Activated CD4-positive, alpha-beta T cell treated with anti-CD3 and anti-CD28 coated beads, Interleukin-2, amount 10 ng/mL, durations not matched to agents 24 days and 14 days (primary cell): ENCODE data around the gene SNAPC5. TPM values are rescaled to one million over a fixed set of nuclear protein-coding genes. Genes with fewer than 3 reads are reported as not detected.
"Not testable (repeated sequence)": the region's sequence is repeated elsewhere in the genome, so short reads cannot be mapped to it uniquely, and the experiment has no call there.

ENCODE experiments used
- DNase-seq: peaks from one replicate; pipeline ENCODE4 v3.0.0; 2022
- H3K27ac Mint-ChIP-seq: one replicate; pipeline ENCODE4 v1.8.0; 2022; ENCODE audit warnings: mild to moderate bottlenecking, mixed read lengths
- H3K27me3 Mint-ChIP-seq: one replicate; pipeline ENCODE4 v1.8.0; 2022; ENCODE audit warnings: mixed read lengths
- H3K36me3 Mint-ChIP-seq: one replicate; pipeline ENCODE4 v1.8.0; 2022; ENCODE audit warnings: low read depth, mild to moderate bottlenecking, mixed read lengths
- H3K4me1 Mint-ChIP-seq: one replicate; pipeline ENCODE4 v1.8.0; 2021; ENCODE audit warnings: mixed read lengths
- H3K4me3 Mint-ChIP-seq: one replicate; pipeline ENCODE4 v1.8.0; 2022; ENCODE audit warnings: mild to moderate bottlenecking, moderate library complexity, mixed read lengths
- H3K9me3 Mint-ChIP-seq: one replicate; pipeline ENCODE4 v1.8.0; 2021; ENCODE audit warnings: mixed read lengths
- intact Hi-C: fragments of 100-400 bp; cut with micrococcal nuclease; formaldehyde crosslinking; loops from one replicate; pipeline ENCODE4 v1.15.1; 2023
- total RNA-seq: library from RNA; stranded (reverse); gene quantifications from 2 replicates; pipeline ENCODE4 v1.2.3, GENCODE V29; 2022

Gene SNAPC5
- total RNA-seq, 1 donor from 2014 or later = 33.9 TPM

DNA sequence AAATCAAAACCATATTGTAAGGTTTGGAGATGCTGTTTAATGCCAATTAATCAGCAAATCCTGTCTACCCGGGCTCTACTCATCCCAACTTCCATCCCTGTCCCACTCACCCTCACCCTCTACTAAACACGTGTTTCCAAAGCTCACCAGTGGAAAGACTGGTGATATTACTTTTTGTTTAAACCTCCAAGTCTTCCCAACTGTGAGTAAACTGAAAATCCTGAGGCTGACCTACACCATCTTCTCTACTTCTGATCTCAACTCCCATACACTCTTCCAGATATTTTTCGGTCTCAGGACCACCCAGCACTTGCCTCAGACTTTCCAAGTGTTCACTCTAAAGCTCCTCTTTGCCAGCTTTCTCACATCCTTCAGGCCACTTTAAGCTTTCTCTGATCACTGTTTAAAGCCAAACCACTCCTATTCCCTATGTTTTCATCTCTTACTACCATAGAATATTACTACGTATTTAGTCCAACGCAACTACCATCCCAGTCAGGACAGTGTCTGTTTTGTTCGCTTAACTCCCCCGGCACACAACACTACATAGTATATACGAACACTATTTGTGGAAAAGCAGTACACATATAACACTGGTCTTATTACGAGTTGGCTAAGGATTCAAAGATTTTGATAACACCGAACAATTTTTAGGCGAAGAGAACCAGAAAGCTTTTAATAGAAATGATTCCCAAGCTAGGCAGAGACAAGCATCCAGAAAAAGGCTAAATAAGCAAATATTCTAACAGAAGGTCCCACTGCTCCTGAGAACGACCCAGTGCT, 6.4 kb upstream of the SNAPC5 start:
- peaks cover 53% of the 10 kb centered on the region for H3K4me1 Mint-ChIP-seq
- intact Hi-C loops = loop anchor here (2.0 to 10.0 kb wide), 3 partner anchors 117 to 1771 kb away; partner anchors contain the start of genes FEM1B, MAP2K1 and SMAD6
- no peaks in the 10 kb centered on the region for H3K9me3 Mint-ChIP-seq
- no peaks in the 10 kb centered on the region for H3K27me3 Mint-ChIP-seq
- H3K4me3 Mint-ChIP-seq = peak overlapping the region; percentile 92
- no peak for DNase-seq
- peak overlapping the region; percentile 98 for H3K27ac Mint-ChIP-seq
- H3K36me3 Mint-ChIP-seq = peaks cover 62% of the 10 kb centered on the region

- H3K9me3 Mint-ChIP-seq, H3K27me3 Mint-ChIP-seq, DNase-seq: not testable (repeated sequence)
- intact Hi-C loops = loop anchor here (10.0 kb wide), 1 partner anchor 1772 kb away; the partner anchor contains the start of gene FEM1B
- H3K4me1 Mint-ChIP-seq = peaks cover 51% of the 10 kb centered on the region
- peak overlapping the region; percentile 92 for H3K4me3 Mint-ChIP-seq
- H3K27ac Mint-ChIP-seq = peak overlapping the region; percentile 98
- peaks cover 68% of the 10 kb centered on the region for H3K36me3 Mint-ChIP-seq
Measured at GRCh38 chr15:66503041-66503648, 5.6 kb upstream of the SNAPC5 start.

- intact Hi-C loops = loop anchor here (10.0 kb wide), 1 partner anchor 1772 kb away; the partner anchor contains the start of gene FEM1B
- peaks cover 52% of the 10 kb centered on the region for H3K4me1 Mint-ChIP-seq
- no peak for DNase-seq
- H3K27ac Mint-ChIP-seq = peak overlapping the region; percentile 85
- H3K27me3 Mint-ChIP-seq = no peaks in the 10 kb centered on the region
- peak overlapping the region; percentile 92 for H3K4me3 Mint-ChIP-seq
- no peaks in the 10 kb centered on the region for H3K9me3 Mint-ChIP-seq
- peaks cover 74% of the 10 kb centered on the region for H3K36me3 Mint-ChIP-seq
Measured at GRCh38 chr15:66502491-66502890, 4.9 kb upstream of the SNAPC5 start.

GRCh38 chr15:66500346-66500745, 2.8 kb upstream of the SNAPC5 start:
- H3K27ac Mint-ChIP-seq = peak overlapping the region; percentile 57
- intact Hi-C loops = loop anchor here (10.0 kb wide), 1 partner anchor 1774 kb away; the partner anchor contains the start of gene FEM1B
- H3K4me1 Mint-ChIP-seq = peaks cover 44% of the 10 kb centered on the region
- not testable (repeated sequence) for DNase-seq, H3K27me3 Mint-ChIP-seq, H3K9me3 Mint-ChIP-seq
- peaks cover 87% of the 10 kb centered on the region for H3K36me3 Mint-ChIP-seq
- H3K4me3 Mint-ChIP-seq = peak overlapping the region; percentile 18

DNA sequence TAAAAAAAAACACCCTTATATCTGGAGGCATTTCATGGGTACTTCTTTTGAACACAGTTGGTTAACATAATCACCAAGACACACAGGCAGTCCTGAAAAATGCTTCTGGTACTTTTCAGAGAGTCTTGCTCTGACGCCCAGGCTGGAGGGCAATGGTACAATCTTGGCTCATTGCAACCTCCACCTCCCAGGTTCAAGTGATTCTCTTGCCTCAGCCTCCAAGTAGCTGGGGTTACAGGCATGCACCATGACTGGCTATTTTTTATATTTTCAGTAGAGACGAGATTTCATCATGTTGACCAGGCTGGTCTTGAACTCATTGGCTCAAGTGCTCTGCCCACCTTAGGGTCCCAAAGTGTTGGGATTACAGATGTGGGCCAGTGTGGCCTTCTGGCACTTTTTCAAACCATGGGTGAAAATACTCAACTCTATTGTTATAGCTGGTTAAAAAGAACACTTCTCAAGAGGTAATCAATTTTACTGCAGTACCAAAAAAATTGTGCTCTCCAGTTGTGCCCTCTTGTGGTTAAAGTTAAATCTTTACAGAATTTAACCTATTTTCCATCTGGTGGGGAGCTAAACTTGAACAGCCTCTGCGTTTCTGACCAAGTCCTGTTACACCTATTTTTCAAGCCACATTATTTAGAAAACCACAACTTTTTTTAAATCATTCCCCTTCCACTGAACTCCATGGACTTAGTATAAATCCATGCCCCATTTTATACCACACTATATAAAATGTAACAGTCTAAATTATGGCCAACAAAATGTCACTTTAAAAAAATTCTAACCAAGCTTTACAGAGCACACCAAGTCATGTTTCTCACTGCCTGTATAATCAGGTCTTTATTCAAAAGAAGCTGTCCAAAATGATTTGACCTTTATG, 1.2 kb upstream of the SNAPC5 start:
- peaks cover 50% of the 10 kb centered on the region for H3K4me1 Mint-ChIP-seq
- intact Hi-C loops = no loop called here
- H3K27me3 Mint-ChIP-seq = no peaks in the 10 kb centered on the region
- peaks cover 89% of the 10 kb centered on the region for H3K36me3 Mint-ChIP-seq
- peak overlapping the region; percentile 97 for H3K27ac Mint-ChIP-seq
- H3K9me3 Mint-ChIP-seq = no peaks in the 10 kb centered on the region
- DNase-seq = peak; percentile 69
- peak overlapping the region; percentile 95 for H3K4me3 Mint-ChIP-seq

DNA sequence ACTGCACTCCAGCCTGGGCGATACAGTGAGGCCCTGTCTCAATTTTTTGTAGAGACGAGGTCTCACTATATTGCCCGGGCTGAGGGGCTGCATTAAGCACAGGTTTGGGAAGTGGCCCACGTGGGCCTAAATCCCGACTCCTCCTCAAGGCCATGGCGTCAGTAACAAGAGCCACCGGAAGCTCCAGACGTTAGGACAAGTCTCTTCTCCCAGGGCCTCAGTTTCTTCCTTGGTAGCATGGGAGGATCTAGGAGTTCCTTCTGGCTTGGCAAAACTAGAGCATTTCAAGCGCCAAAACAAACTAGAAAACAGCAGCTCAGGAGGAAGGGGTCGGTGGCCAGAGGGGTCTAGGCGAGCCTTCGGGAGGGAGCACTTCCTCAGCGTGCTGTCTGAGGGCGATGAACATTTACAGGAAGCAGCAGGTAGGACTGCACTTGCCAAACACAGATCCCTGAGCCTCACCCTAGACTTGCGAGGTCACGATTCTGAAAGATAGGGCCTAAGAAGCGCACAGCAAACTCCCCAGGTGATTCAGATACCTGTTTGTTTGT, 536 bp downstream of the SNAPC5 start:
- no peak for DNase-seq
- H3K4me3 Mint-ChIP-seq = peak overlapping the region; percentile 95
- peaks cover 84% of the 10 kb centered on the region for H3K36me3 Mint-ChIP-seq
- no peaks in the 10 kb centered on the region for H3K27me3 Mint-ChIP-seq
- H3K9me3 Mint-ChIP-seq = no peaks in the 10 kb centered on the region
- H3K27ac Mint-ChIP-seq = peak overlapping the region; percentile 97
- H3K4me1 Mint-ChIP-seq = peaks cover 42% of the 10 kb centered on the region
- intact Hi-C loops = loop anchor here (1.0 to 2.0 kb wide), 4 partner anchors 24 to 203 kb away; partner anchors contain the start of genes MAP2K1 and TIPIN

DNA sequence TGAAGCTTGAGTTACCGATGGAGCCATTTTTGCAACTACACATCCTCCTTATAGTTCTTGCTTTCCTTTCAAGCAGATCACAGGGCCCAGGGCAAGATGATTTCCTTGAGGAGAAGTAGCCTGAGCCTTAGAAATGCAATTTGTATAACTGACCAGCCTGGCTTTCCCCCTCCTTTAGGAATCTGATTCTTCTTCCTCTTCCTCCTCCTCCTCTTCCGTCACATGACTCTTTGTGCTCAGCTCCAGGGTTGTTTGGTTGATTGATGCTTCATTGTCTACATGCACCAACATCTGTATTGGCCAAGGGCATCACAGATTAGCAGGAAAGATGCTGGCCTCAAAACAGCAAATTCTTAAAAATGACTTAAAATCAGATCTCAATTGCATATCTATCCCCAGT, 3.3 kb downstream of the SNAPC5 start:
- Mint-ChIP-seq H3K4me3 (no peak overlapping the region), H3K4me1 (peaks cover 27% of the 10 kb centered on the region), H3K27me3 (no peaks in the 10 kb centered on the region), H3K36me3 (peaks cover 73% of the 10 kb centered on the region), H3K27ac (peak overlapping the region; percentile 27), H3K9me3 (no peaks in the 10 kb centered on the region)
- intact Hi-C loops = no loop called here
- no peak for DNase-seq

DNA sequence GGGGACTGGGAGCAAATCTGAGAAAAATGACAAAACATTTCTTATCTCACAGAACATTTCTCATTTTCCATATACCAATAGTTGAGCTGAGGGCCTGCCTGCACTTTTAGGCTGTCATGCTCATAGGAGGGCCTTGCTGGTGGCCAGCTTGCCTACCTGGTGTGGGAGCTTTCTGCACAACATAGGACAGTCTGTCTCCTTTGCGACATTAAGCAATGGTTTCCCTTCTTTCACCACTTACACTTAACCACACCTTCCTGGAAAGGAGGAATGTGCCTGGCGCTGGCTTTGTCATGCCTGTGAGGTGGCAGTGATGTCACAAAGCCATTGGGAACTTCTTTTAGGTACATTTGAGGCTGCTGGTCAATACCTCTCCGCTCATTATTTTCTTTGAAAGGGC, 5.7 kb downstream of the SNAPC5 start:
- H3K4me3 Mint-ChIP-seq = no peak overlapping the region
- peaks cover 64% of the 10 kb centered on the region for H3K36me3 Mint-ChIP-seq
- intact Hi-C loops = no loop called here
- H3K27ac Mint-ChIP-seq = no peak overlapping the region
- no peak for DNase-seq
- peaks cover 19% of the 10 kb centered on the region for H3K4me1 Mint-ChIP-seq
- no peaks in the 10 kb centered on the region for H3K9me3 Mint-ChIP-seq
- H3K27me3 Mint-ChIP-seq = no peaks in the 10 kb centered on the region

GRCh38 chr15:66489179-66489791, 8.3 kb downstream of the SNAPC5 start:
- no peaks in the 10 kb centered on the region for H3K9me3 Mint-ChIP-seq

GRCh38 chr15:66488525-66488924, 9.0 kb downstream of the SNAPC5 start:
- Mint-ChIP-seq H3K9me3 (no peaks in the 10 kb centered on the region), H3K36me3 (peaks cover 59% of the 10 kb centered on the region), H3K27ac (no peak overlapping the region), H3K27me3 (no peaks in the 10 kb centered on the region), H3K4me3 (no peak overlapping the region), H3K4me1 (peaks cover 8% of the 10 kb centered on the region)
- DNase-seq = no peak
- intact Hi-C loops = no loop called here

More at GRCh38 chr15:66489179-66489791, 8.3 kb downstream of the SNAPC5 start:
- intact Hi-C loops = no loop called here
- Mint-ChIP-seq H3K36me3 (peaks cover 64% of the 10 kb centered on the region), H3K4me3 (no peak overlapping the region), H3K27me3 (no peaks in the 10 kb centered on the region), H3K4me1 (peaks cover 11% of the 10 kb centered on the region), H3K27ac (no peak overlapping the region)
- DNase-seq = no peak

DNA sequence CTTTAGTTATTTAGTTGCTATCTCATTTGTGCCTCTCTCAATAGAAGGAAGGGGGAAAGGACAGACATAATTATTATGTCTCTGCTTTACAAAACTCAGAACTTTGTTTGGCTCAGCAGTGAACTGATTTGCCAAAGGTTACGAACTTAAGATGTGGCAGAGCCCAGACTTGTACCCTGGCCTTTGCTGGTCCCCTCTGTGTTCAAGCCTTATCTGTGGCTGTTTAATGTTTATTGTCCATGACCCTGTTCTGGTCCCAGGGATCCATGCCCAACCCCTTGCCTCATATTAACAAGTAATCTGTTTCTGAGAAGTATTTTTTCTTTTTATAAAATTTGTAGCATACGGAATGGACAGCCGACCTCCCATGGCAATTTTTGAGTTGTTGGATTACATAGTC, 10.7 kb downstream of the SNAPC5 start:
- intact Hi-C loops = no loop called here
- Mint-ChIP-seq H3K4me1 (peaks cover 14% of the 10 kb centered on the region), H3K36me3 (peaks cover 60% of the 10 kb centered on the region), H3K27me3 (no peaks in the 10 kb centered on the region), H3K27ac (no peak overlapping the region), H3K4me3 (no peak overlapping the region), H3K9me3 (no peaks in the 10 kb centered on the region)
- DNase-seq = no peak

DNA sequence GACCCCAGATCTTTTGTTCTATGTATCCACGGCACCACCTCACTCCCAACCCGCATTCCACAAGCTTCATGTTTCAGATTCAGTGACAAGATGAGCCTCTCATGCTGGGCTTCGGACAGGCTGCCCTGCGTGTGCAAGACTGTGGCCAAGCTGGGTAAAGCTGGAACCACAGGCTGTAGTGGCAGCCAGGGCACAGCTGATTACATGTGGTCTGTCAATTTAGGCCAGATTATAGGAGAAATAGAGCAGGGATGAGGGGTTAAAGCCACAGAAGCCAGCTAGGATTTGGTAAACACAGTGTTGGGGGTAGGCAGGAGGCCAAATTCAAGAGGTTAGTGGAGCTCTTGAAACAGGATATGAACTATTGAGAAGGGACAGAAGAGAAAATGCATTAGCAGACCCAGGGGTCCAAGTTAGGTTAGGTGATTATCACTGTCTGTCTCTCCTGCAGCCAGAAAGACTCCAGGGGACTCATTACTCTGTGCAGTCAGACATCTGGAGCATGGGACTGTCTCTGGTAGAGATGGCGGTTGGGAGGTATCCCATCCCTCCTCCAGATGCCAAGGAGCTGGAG, 12.9 kb downstream of the SNAPC5 start:
- no peaks in the 10 kb centered on the region for H3K9me3 Mint-ChIP-seq
- intact Hi-C loops = no loop called here
- peaks cover 59% of the 10 kb centered on the region for H3K36me3 Mint-ChIP-seq
- peaks cover 11% of the 10 kb centered on the region for H3K4me1 Mint-ChIP-seq
- no peak overlapping the region for H3K27ac Mint-ChIP-seq
- H3K27me3 Mint-ChIP-seq = no peaks in the 10 kb centered on the region
- DNase-seq = no peak
- H3K4me3 Mint-ChIP-seq = no peak overlapping the region

DNA sequence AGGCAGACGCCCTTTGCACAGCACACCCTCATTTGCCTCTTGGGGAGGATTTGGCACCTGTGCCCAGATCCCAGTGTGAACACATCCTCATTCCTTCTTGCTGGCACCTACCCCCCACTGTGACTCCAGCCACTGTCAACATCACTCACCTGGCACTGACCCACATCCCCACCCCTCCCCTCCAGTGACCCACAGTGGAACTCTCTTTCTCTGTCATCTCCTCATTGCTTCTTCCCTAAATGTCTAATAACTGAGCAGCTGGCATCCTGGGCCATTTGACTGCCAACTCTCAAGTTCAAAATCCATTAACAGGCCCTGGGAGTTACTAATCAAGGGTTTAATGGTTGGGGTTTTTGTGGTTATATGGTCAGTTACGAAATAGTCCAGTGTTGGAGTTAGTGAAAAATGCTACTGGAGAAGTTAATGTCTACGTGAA, 14.4 kb downstream of the SNAPC5 start:
- Mint-ChIP-seq H3K4me1 (peaks cover 18% of the 10 kb centered on the region), H3K4me3 (no peak overlapping the region), H3K27me3 (no peaks in the 10 kb centered on the region), H3K27ac (peak overlapping the region; percentile 22), H3K9me3 (no peaks in the 10 kb centered on the region), H3K36me3 (peaks cover 58% of the 10 kb centered on the region)
- intact Hi-C loops = no loop called here
- DNase-seq = no peak
